DOHH2 (cell line): ENCODE data around the gene PCDHA11.

Experiments used
- EZH2phosphoT487 ChIP-seq: fragments of 200-600 bp; sonication (generic); IDR thresholded peaks from 2 replicates; pipeline ENCODE4 v1.6.1; 2017; ENCODE audit warnings: borderline replicate concordance, mild to moderate bottlenecking, antibody characterized with exemption, low read length, moderate library complexity, mixed read lengths
- TF ChIP-seq, protein P1 (sequence below): fragments of 200-600 bp; sonication (generic); IDR thresholded peaks from one replicate; pipeline ENCODE4 v1.5.1; 2014; ENCODE audit warnings: antibody characterized with exemption, mild to moderate bottlenecking, low read depth, low read length; ENCODE audit not compliant: poor library complexity, severe bottlenecking

DNA sequence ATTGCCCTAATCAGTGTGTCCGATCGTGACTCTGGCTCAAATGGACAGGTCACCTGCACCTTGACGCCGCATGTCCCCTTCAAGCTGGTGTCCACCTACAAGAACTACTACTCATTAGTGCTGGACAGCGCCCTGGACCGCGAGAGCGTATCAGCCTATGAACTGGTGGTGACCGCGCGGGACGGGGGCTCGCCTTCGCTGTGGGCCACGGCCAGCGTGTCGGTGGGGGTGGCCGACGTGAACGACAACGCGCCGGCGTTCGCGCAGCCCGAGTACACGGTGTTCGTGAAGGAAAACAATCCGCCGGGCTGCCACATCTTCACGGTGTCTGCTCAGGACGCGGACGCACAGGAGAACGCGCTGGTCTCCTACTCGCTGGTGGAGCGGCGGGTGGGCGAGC, 14.6 kb downstream of the PCDHA11 start:
- TF ChIP-seq, protein P1, sequence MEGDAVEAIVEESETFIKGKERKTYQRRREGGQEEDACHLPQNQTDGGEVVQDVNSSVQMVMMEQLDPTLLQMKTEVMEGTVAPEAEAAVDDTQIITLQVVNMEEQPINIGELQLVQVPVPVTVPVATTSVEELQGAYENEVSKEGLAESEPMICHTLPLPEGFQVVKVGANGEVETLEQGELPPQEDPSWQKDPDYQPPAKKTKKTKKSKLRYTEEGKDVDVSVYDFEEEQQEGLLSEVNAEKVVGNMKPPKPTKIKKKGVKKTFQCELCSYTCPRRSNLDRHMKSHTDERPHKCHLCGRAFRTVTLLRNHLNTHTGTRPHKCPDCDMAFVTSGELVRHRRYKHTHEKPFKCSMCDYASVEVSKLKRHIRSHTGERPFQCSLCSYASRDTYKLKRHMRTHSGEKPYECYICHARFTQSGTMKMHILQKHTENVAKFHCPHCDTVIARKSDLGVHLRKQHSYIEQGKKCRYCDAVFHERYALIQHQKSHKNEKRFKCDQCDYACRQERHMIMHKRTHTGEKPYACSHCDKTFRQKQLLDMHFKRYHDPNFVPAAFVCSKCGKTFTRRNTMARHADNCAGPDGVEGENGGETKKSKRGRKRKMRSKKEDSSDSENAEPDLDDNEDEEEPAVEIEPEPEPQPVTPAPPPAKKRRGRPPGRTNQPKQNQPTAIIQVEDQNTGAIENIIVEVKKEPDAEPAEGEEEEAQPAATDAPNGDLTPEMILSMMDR = no peak
- no peak for TF ChIP-seq EZH2phosphoT487
